Renal pelvis (tissue), 4 donors: Measurements from ENCODE around the gene SLC25A17. TPM values are rescaled to one million over a fixed set of nuclear protein-coding genes. Genes with fewer than 3 reads are reported as not detected.
A peak's percentile ranks its signal among the peaks of the same experiment; 100 is the strongest.
"Not testable (repeated sequence)": the region's sequence is repeated elsewhere in the genome, so short reads cannot be mapped to it uniquely, and the experiment has no call there.

Experiments used
- DNase-seq: peaks from one replicate; pipeline ENCODE4 v3.0.0-alpha.2; 2013
- polyA plus RNA-seq, 3 donors: library from polyadenylated mRNA; unstranded; fragments of 120-200 nt; gene quantifications; one replicate each; pipeline ENCODE4 v1.2.1, GENCODE V29; 2013; ENCODE audit not compliant: insufficient read length in 3 of 3

Gene SLC25A17
- polyA plus RNA-seq, 3 donors = 38.1 to 42.8 (median 42.8) TPM

GRCh38 chr22:40764763-40765441, 54.2 kb downstream of the SLC25A17 start:
- DNase-seq = no peak

- DNase-seq = no peak
Observed at GRCh38 chr22:40759294-40759840, 59.8 kb downstream of the SLC25A17 start.

GRCh38 chr22:40758851-40759250, 60.3 kb downstream of the SLC25A17 start:
- DNase-seq = not testable (repeated sequence)

GRCh38 chr22:40758390-40758789, 60.8 kb downstream of the SLC25A17 start:
- DNase-seq = no peak

- no peak for DNase-seq
Observed at GRCh38 chr22:40757071-40757470, 62.1 kb downstream of the SLC25A17 start.

- DNase-seq = no peak
Observed at GRCh38 chr22:40753114-40753513, 66.0 kb downstream of the SLC25A17 start.

- DNase-seq = no peak
Observed at GRCh38 chr22:40751250-40751649, 67.9 kb downstream of the SLC25A17 start.

- DNase-seq = no peak
Observed at GRCh38 chr22:40749829-40750228, 69.3 kb downstream of the SLC25A17 start.

GRCh38 chr22:40748388-40749355, 70.5 kb downstream of the SLC25A17 start:
- no peak for DNase-seq

- DNase-seq = peak; percentile 64
Observed at GRCh38 chr22:40747361-40747760, 71.8 kb downstream of the SLC25A17 start.

GRCh38 chr22:40746428-40747220, 72.5 kb downstream of the SLC25A17 start:
- no peak for DNase-seq

GRCh38 chr22:40743768-40744167, 75.4 kb downstream of the SLC25A17 start:
- DNase-seq = no peak

GRCh38 chr22:40741116-40741515, 78.0 kb downstream of the SLC25A17 start:
- no peak for DNase-seq

GRCh38 chr22:40739721-40740120, 79.4 kb downstream of the SLC25A17 start:
- no peak for DNase-seq

- DNase-seq = no peak
Observed at GRCh38 chr22:40733919-40734318, 85.2 kb downstream of the SLC25A17 start.

GRCh38 chr22:40732999-40733292, 86.2 kb downstream of the SLC25A17 start:
- DNase-seq = no peak

GRCh38 chr22:40729284-40729683, 89.9 kb downstream of the SLC25A17 start:
- no peak for DNase-seq

- DNase-seq = no peak
Observed at GRCh38 chr22:40728731-40729189, 90.4 kb downstream of the SLC25A17 start.

GRCh38 chr22:40727964-40728615, 91.1 kb downstream of the SLC25A17 start:
- no peak for DNase-seq

- no peak for DNase-seq
Observed at GRCh38 chr22:40727070-40727963, 91.8 kb downstream of the SLC25A17 start.
